Gastrocnemius medialis (tissue), 4 donors: ENCODE results near the gene AGTPBP1.

Source experiments
- CTCF ChIP-seq, 5 experiments: fragments of 450-650 bp in 3 of 5; fragments of 200-600 bp in 2 of 5; sonication (generic) in 2 of 5; IDR thresholded peaks in 4 of 5; conservative IDR thresholded peaks in 1 of 5; 1 replicate in 4 of 5; 2 replicates in 1 of 5; pipeline ENCODE4 v1.5.1; 2016 to 2019; ENCODE audit warnings: antibody characterized with exemption in 5 of 5, mild to moderate bottlenecking in 3 of 5, moderate library complexity in 3 of 5
- POLR2A ChIP-seq, 2 donors: fragments of 450-650 bp; IDR thresholded peaks; one replicate each; pipeline ENCODE4 v1.6.1; 2017; ENCODE audit warnings: antibody characterized with exemption in 2 of 2, mild to moderate bottlenecking in 2 of 2, moderate library complexity in 2 of 2

- TF ChIP-seq POLR2A (IDR thresholded peaks at IDR 0.05) (no peak), CTCF (IDR thresholded peaks at IDR 0.05 in 4 of 5, conservative IDR thresholded peaks at IDR 0.05 in 1 of 5) (no peak)
These were observed 3.2 kb downstream of the AGTPBP1 start for GRCh38 chr9:85738509-85738908.
